ENCODE results near the gene CCNB2. TPM values are rescaled to one million over a fixed set of nuclear protein-coding genes. Genes with fewer than 3 reads are reported as not detected.
A peak's percentile ranks its signal among the peaks of the same experiment; 100 is the strongest.

The CCNB2 gene
- total RNA-seq, 1 donor from 2014 or later, result 1.4 TPM

GRCh38 chr15:59166166-59166565 lies 61.2 kb downstream of the CCNB2 start:
- no peak for DNase-seq (ENCODE audit: low read depth)

GRCh38 chr15:59166601-59167265 lies 61.8 kb downstream of the CCNB2 start:
- no peak for DNase-seq (ENCODE audit: low read depth)

- no peak for DNase-seq (ENCODE audit: low read depth)
Observed at GRCh38 chr15:59168536-59168935, 63.6 kb downstream of the CCNB2 start.

GRCh38 chr15:59169251-59169708 lies 64.3 kb downstream of the CCNB2 start:
- DNase-seq (ENCODE audit: low read depth), result peak; percentile 53

- DNase-seq (ENCODE audit: low read depth), result peak; percentile 74
Observed at GRCh38 chr15:59170295-59171066, 65.5 kb downstream of the CCNB2 start.

- no peak for DNase-seq (ENCODE audit: low read depth)
Observed at GRCh38 chr15:59171067-59171397, 66.1 kb downstream of the CCNB2 start.

- no peak for DNase-seq (ENCODE audit: low read depth)
Observed at GRCh38 chr15:59172289-59172901, 67.4 kb downstream of the CCNB2 start.

GRCh38 chr15:59173194-59173593 lies 68.2 kb downstream of the CCNB2 start:
- no peak for DNase-seq (ENCODE audit: low read depth)

- DNase-seq (ENCODE audit: low read depth), result no peak
Observed at GRCh38 chr15:59174151-59174834, 69.3 kb downstream of the CCNB2 start.

MicroRNA genes within 50 kb of the gene (microRNA counts, 767-probe panel; counts per million panel counts)
- microRNA hsa-miR-2116-5p, result not detected

Small RNAs within 50 kb of the gene (microRNA-seq; reads per million reads assigned to microRNA genes)
- 1.6 reads per million, percentile 3 among the genes with 10 or more reads in this experiment for gene MIR2116

Other genes starting within 250 kb of the CCNB2 start
- gene SLTM, start 171.5 kb upstream of the CCNB2 start, total RNA-seq, result 46.3 and 71.0 TPM in 2 replicates
- 16.1 and 17.7 TPM in 2 replicates for gene RNF111, start 117.5 kb upstream of the CCNB2 start, total RNA-seq
- gene LDHAL6B, start 101.7 kb downstream of the CCNB2 start, total RNA-seq, result not detected in 2 replicates

Measured in myocyte (in vitro differentiated cells).